HEK293T (cell line): ENCODE data around the gene PRKCE.

Source experiments
- ARNT ChIP-seq: fragments of 450-650 bp; IDR thresholded peaks from 2 replicates; pipeline ENCODE4 v1.6.1; 2017; ENCODE audit warnings: mild to moderate bottlenecking
- BHLHE40 ChIP-seq: fragments of 450-650 bp; IDR thresholded peaks from 2 replicates; pipeline ENCODE4 v1.6.1; 2016; ENCODE audit warnings: mild to moderate bottlenecking, moderate library complexity, borderline replicate concordance
- CTBP1 ChIP-seq: fragments of 450-650 bp; IDR thresholded peaks from 2 replicates; pipeline ENCODE4 v1.6.1; 2016; ENCODE audit warnings: borderline replicate concordance
- ELF4 ChIP-seq: fragments of 450-650 bp; IDR thresholded peaks from 2 replicates; pipeline ENCODE4 v1.6.1; 2017; ENCODE audit warnings: antibody characterized with exemption
- FOXA1 ChIP-seq: fragments of 450-650 bp; IDR thresholded peaks from 2 replicates; pipeline ENCODE4 v1.6.1; 2016; ENCODE audit warnings: mild to moderate bottlenecking
- HDGF ChIP-seq: fragments of 450-650 bp; IDR thresholded peaks from 2 replicates; pipeline ENCODE4 v1.6.1; 2017; ENCODE audit warnings: antibody characterized with exemption, borderline replicate concordance
- L3MBTL2 ChIP-seq: fragments of 450-650 bp; conservative IDR thresholded peaks from 2 replicates; pipeline ENCODE4 v1.6.1; 2016; ENCODE audit warnings: mild to moderate bottlenecking
- PKNOX1 ChIP-seq: fragments of 450-650 bp; IDR thresholded peaks from 2 replicates; pipeline ENCODE4 v1.6.1; 2016
- SUZ12 ChIP-seq: fragments of 450-650 bp; IDR thresholded peaks from 2 replicates; pipeline ENCODE4 v1.6.1; 2016; ENCODE audit warnings: mild to moderate bottlenecking
- TARDBP ChIP-seq: fragments of 450-650 bp; IDR thresholded peaks from 2 replicates; pipeline ENCODE4 v1.6.1; 2016

DNA sequence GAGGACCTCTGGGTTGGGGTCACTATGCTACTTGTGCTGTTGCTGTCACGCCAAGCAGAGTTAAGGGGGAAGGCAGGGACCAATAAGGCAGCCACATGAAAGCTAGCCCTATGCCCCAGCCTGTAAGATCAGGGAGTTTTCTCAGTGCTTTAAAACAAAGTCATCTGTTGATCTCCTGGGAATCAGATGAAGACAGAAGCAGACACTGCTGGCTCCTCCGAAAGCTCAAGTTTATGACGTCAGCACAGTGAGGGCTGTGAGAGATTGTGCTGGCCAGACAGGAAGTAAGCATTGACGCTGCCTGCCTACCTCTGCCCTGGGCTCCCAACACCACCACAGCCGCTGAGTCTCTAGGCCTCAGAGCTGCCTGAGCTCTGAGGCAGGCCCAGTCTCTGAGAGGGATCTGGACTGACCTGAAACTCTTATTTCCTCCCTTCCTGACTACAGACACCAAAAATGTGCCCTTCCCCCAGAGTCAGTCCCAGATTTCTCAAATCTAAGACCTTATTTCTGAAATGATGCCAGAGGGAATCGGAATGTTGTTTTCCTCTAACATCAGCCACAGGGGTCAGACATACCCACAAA is 527.7 kb downstream of the PRKCE start:
- no peak for TF ChIP-seq HDGF
- no peak for TF ChIP-seq ELF4
- TF ChIP-seq FOXA1, result no peak
- no peak for TF ChIP-seq SUZ12
- no peak for TF ChIP-seq L3MBTL2
- no peak for TF ChIP-seq ARNT
- no peak for TF ChIP-seq BHLHE40
- TF ChIP-seq PKNOX1, result no peak
- TF ChIP-seq CTBP1, result no peak
- TF ChIP-seq TARDBP, result no peak
